ENCODE measurements around the gene PSMC3.

Gene PSMC3

DNA sequence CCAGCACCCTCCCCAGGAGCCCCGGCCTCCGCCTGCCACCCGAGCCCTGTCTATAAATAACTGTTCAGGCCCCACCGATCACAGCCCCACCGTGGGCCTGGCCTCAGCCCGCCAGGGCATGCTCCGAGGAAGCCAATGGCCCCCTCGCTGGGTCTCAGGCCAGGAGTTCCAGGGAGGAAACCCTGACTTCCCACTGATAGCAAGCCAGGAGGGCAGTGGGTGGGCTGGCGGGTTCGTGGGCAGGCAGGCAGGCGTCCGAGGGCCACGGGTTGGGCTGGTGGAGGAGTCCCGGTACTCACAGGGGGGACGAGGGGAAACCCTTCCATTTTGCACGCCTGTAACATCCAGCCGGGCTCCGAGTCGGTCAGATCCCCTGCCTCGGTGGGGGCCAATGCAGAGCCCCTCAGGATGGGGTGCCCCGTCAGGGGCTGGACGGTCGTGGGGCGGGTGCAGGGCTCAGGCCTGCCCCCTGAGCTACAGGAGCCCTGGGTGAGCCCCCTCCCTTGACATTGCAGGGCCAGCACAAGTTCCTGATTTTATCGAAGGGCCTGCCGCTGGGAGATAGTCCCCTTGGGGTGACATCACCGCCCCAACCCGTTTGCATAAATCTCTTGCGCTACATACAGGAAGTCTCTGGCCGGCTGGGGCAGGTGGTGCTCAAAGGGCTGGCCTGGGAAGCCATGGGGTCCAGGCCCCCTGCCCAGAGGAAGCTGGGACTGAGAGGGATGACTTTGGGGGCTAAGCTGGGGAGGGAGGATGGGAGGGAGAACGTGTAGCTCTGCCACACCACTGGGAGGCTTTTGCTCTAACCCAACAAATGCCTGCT, 48.0 kb downstream of the PSMC3 start, which contains the start of gene SPI1:
TSS of gene SPI1 (minus strand) at position 538 of the 826 bp plus-strand sequence. CDS start at position 344, 194 bp downstream.
- Histone ChIP-seq H3K27me3 (ENCODE audit: insufficient read depth, insufficient read length) (no peaks in the 10 kb centered on the region), H3K4me3 (ENCODE audit: insufficient read length, low read depth) (no peak within 1 kb of the TSS), H3K4me1 (ENCODE audit: insufficient read depth, insufficient read length) (peaks cover 22% of the 10 kb centered on the region), H3K36me3 (ENCODE audit: insufficient read depth, insufficient read length, low read length) (no peaks in the 10 kb centered on the region), H3K9ac (ENCODE audit: insufficient read length, low read depth) (peak within 1 kb of the TSS; percentile 45), H3K9me3 (ENCODE audit: insufficient read depth, low read length) (no peaks in the 10 kb centered on the region)
- TF ChIP-seq SUZ12 (IDR thresholded peaks at IDR 0.05; ENCODE audit: extremely low read depth, insufficient read depth, insufficient read length) = no peak
- TF ChIP-seq ZNF274 (IDR thresholded peaks at IDR 0.05; ENCODE audit: low read depth, low read length) = no peak
- no peak for TF ChIP-seq YY1 (IDR thresholded peaks at IDR 0.05; ENCODE audit: insufficient read depth, insufficient read length)
- DNase-seq (ENCODE audit: low read depth, low spot score) = no peak

DNA sequence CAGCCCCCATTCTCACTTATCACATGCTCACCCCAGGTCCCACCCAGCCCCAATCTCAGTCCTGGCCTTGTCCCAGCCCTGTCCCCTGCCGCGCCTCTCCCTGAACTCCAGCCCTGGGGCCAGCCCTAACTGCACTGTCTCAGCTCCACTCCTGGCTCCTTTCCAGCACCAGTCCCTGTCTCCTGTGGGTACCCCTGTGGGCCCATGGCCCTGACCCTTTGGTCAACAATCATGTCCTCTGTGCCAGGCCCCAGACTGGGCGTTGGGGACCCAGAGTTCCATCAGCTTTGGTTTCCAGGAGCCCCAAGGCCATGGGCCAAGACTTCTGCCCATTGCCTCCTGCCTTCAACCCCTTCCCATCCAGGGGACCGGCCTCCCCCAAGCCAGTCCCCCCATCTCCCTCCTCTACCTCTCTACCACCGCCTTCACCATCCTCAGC, 48.6 kb downstream of the PSMC3 start:
- no peak for DNase-seq (ENCODE audit: low read depth, low spot score)
- Histone ChIP-seq H3K4me3 (ENCODE audit: insufficient read length, low read depth) (no peak overlapping the region), H3K9me3 (ENCODE audit: insufficient read depth, low read length) (no peaks in the 10 kb centered on the region), H3K9ac (ENCODE audit: insufficient read length, low read depth) (no peak overlapping the region), H3K27me3 (ENCODE audit: insufficient read depth, insufficient read length) (no peaks in the 10 kb centered on the region), H3K4me1 (ENCODE audit: insufficient read depth, insufficient read length) (peaks cover 22% of the 10 kb centered on the region), H3K36me3 (ENCODE audit: insufficient read depth, insufficient read length, low read length) (no peaks in the 10 kb centered on the region)
- TF ChIP-seq ZNF274 (IDR thresholded peaks at IDR 0.05; ENCODE audit: low read depth, low read length) = no peak
- TF ChIP-seq SUZ12 (IDR thresholded peaks at IDR 0.05; ENCODE audit: extremely low read depth, insufficient read depth, insufficient read length) = no peak
- TF ChIP-seq YY1 (IDR thresholded peaks at IDR 0.05; ENCODE audit: insufficient read depth, insufficient read length) = no peak

GRCh38 chr11:47376525-47377371, 49.5 kb downstream of the PSMC3 start:
- DNase-seq (ENCODE audit: low read depth, low spot score) = no peak
- Histone ChIP-seq H3K9me3 (ENCODE audit: insufficient read depth, low read length) (no peaks in the 10 kb centered on the region), H3K9ac (ENCODE audit: insufficient read length, low read depth) (no peak overlapping the region), H3K36me3 (ENCODE audit: insufficient read depth, insufficient read length, low read length) (no peaks in the 10 kb centered on the region), H3K4me3 (ENCODE audit: insufficient read length, low read depth) (no peak overlapping the region), H3K4me1 (ENCODE audit: insufficient read depth, insufficient read length) (peaks cover 26% of the 10 kb centered on the region), H3K27me3 (ENCODE audit: insufficient read depth, insufficient read length) (no peaks in the 10 kb centered on the region)
- TF ChIP-seq ZNF274 (IDR thresholded peaks at IDR 0.05; ENCODE audit: low read depth, low read length) (no peak), SUZ12 (IDR thresholded peaks at IDR 0.05; ENCODE audit: extremely low read depth, insufficient read depth, insufficient read length) (no peak), YY1 (IDR thresholded peaks at IDR 0.05; ENCODE audit: insufficient read depth, insufficient read length) (no peak)

- Histone ChIP-seq H3K9me3 (ENCODE audit: insufficient read depth, low read length) (no peaks in the 10 kb centered on the region), H3K27me3 (ENCODE audit: insufficient read depth, insufficient read length) (no peaks in the 10 kb centered on the region), H3K9ac (ENCODE audit: insufficient read length, low read depth) (no peak overlapping the region), H3K36me3 (ENCODE audit: insufficient read depth, insufficient read length, low read length) (no peaks in the 10 kb centered on the region), H3K4me3 (ENCODE audit: insufficient read length, low read depth) (no peak overlapping the region), H3K4me1 (ENCODE audit: insufficient read depth, insufficient read length) (peaks cover 26% of the 10 kb centered on the region)
- TF ChIP-seq ZNF274 (IDR thresholded peaks at IDR 0.05; ENCODE audit: low read depth, low read length) = no peak
- TF ChIP-seq YY1 (IDR thresholded peaks at IDR 0.05; ENCODE audit: insufficient read depth, insufficient read length) = no peak
- no peak for TF ChIP-seq SUZ12 (IDR thresholded peaks at IDR 0.05; ENCODE audit: extremely low read depth, insufficient read depth, insufficient read length)
- no peak for DNase-seq (ENCODE audit: low read depth, low spot score)
Observed at GRCh38 chr11:47376107-47376524, 50.1 kb downstream of the PSMC3 start.

DNA sequence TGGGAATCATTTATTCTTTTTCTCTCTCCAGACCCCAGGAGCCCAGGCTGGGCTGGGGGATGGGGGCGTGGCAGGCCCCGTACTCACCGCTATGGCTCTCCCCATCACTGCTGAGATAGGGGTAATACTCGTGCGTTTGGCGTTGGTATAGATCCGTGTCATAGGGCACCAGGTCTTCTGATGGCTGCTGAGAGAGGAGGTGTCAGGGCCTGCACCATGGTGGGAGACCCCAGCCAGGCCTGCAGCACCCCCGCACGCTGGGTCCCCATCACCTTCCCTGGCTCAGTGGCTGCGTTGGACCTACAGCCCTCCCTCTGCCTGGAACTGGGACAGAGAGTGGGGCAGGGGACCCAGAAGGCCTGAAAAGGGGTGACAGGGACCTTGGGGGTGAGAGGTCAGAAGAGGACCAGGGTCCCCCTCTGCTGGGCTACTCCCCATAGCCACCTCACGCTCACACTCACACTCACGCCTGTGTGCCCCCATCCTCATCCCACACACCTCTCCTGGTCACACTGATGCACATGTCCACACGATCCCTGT, 50.6 kb downstream of the PSMC3 start:
- Histone ChIP-seq H3K4me1 (ENCODE audit: insufficient read depth, insufficient read length) (peaks cover 26% of the 10 kb centered on the region), H3K4me3 (ENCODE audit: insufficient read length, low read depth) (no peak overlapping the region), H3K9ac (ENCODE audit: insufficient read length, low read depth) (no peak overlapping the region), H3K36me3 (ENCODE audit: insufficient read depth, insufficient read length, low read length) (no peaks in the 10 kb centered on the region), H3K9me3 (ENCODE audit: insufficient read depth, low read length) (no peaks in the 10 kb centered on the region), H3K27me3 (ENCODE audit: insufficient read depth, insufficient read length) (no peaks in the 10 kb centered on the region)
- DNase-seq (ENCODE audit: low read depth, low spot score) = no peak
- TF ChIP-seq SUZ12 (IDR thresholded peaks at IDR 0.05; ENCODE audit: extremely low read depth, insufficient read depth, insufficient read length) (no peak), ZNF274 (IDR thresholded peaks at IDR 0.05; ENCODE audit: low read depth, low read length) (no peak), YY1 (IDR thresholded peaks at IDR 0.05; ENCODE audit: insufficient read depth, insufficient read length) (no peak)

GRCh38 chr11:47375020-47375419, 51.2 kb downstream of the PSMC3 start:
- Histone ChIP-seq H3K27me3 (ENCODE audit: insufficient read depth, insufficient read length) (no peaks in the 10 kb centered on the region), H3K4me3 (ENCODE audit: insufficient read length, low read depth) (no peak overlapping the region), H3K9me3 (ENCODE audit: insufficient read depth, low read length) (no peaks in the 10 kb centered on the region), H3K4me1 (ENCODE audit: insufficient read depth, insufficient read length) (peaks cover 26% of the 10 kb centered on the region), H3K9ac (ENCODE audit: insufficient read length, low read depth) (no peak overlapping the region), H3K36me3 (ENCODE audit: insufficient read depth, insufficient read length, low read length) (no peaks in the 10 kb centered on the region)
- DNase-seq (ENCODE audit: low read depth, low spot score) = no peak
- no peak for TF ChIP-seq SUZ12 (IDR thresholded peaks at IDR 0.05; ENCODE audit: extremely low read depth, insufficient read depth, insufficient read length)
- no peak for TF ChIP-seq ZNF274 (IDR thresholded peaks at IDR 0.05; ENCODE audit: low read depth, low read length)
- no peak for TF ChIP-seq YY1 (IDR thresholded peaks at IDR 0.05; ENCODE audit: insufficient read depth, insufficient read length)

DNA sequence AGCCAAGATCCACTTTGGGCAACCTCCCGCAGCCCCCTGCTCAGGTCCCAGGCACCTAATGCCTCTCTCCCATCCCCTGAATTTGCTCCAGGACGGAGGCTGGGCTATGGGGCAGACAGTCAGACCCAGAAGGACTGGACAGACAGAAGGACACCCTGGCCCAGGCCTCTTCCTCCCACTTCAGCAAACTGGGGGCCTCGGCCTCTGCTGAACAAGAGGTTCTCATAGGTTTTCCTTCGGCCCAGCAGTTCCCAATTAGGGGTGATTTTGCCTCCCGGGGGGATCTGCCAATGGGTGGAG, 51.6 kb downstream of the PSMC3 start:
- no peak for DNase-seq (ENCODE audit: low read depth, low spot score)
- TF ChIP-seq ZNF274 (IDR thresholded peaks at IDR 0.05; ENCODE audit: low read depth, low read length) = no peak
- no peak for TF ChIP-seq YY1 (IDR thresholded peaks at IDR 0.05; ENCODE audit: insufficient read depth, insufficient read length)
- no peak for TF ChIP-seq SUZ12 (IDR thresholded peaks at IDR 0.05; ENCODE audit: extremely low read depth, insufficient read depth, insufficient read length)
- no peaks in the 10 kb centered on the region for H3K27me3 ChIP-seq (ENCODE audit: insufficient read depth, insufficient read length)
- peaks cover 26% of the 10 kb centered on the region for H3K4me1 ChIP-seq (ENCODE audit: insufficient read depth, insufficient read length)
- H3K9ac ChIP-seq (ENCODE audit: insufficient read length, low read depth) = no peak overlapping the region
- no peaks in the 10 kb centered on the region for H3K36me3 ChIP-seq (ENCODE audit: insufficient read depth, insufficient read length, low read length)
- H3K4me3 ChIP-seq (ENCODE audit: insufficient read length, low read depth) = no peak overlapping the region
- no peaks in the 10 kb centered on the region for H3K9me3 ChIP-seq (ENCODE audit: insufficient read depth, low read length)

Measured in NT2/D1 (cell line).